Measurements from ENCODE around the gene SLC34A2. TPM values are rescaled to one million over a fixed set of nuclear protein-coding genes. Genes with fewer than 3 reads are reported as not detected.
"Not testable (repeated sequence)": the region's sequence is repeated elsewhere in the genome, so short reads cannot be mapped to it uniquely, and the experiment has no call there.

The SLC34A2 gene, protein sequence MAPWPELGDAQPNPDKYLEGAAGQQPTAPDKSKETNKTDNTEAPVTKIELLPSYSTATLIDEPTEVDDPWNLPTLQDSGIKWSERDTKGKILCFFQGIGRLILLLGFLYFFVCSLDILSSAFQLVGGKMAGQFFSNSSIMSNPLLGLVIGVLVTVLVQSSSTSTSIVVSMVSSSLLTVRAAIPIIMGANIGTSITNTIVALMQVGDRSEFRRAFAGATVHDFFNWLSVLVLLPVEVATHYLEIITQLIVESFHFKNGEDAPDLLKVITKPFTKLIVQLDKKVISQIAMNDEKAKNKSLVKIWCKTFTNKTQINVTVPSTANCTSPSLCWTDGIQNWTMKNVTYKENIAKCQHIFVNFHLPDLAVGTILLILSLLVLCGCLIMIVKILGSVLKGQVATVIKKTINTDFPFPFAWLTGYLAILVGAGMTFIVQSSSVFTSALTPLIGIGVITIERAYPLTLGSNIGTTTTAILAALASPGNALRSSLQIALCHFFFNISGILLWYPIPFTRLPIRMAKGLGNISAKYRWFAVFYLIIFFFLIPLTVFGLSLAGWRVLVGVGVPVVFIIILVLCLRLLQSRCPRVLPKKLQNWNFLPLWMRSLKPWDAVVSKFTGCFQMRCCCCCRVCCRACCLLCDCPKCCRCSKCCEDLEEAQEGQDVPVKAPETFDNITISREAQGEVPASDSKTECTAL
- 2.1 TPM for total RNA-seq (ENCODE audit: unreplicated experiment)
- long read RNA-seq, partial matches to known transcripts = 0 of 1 reads
- long read RNA-seq, other reads (novel, unspliced or antisense) = 1 of 1 reads

DNA sequence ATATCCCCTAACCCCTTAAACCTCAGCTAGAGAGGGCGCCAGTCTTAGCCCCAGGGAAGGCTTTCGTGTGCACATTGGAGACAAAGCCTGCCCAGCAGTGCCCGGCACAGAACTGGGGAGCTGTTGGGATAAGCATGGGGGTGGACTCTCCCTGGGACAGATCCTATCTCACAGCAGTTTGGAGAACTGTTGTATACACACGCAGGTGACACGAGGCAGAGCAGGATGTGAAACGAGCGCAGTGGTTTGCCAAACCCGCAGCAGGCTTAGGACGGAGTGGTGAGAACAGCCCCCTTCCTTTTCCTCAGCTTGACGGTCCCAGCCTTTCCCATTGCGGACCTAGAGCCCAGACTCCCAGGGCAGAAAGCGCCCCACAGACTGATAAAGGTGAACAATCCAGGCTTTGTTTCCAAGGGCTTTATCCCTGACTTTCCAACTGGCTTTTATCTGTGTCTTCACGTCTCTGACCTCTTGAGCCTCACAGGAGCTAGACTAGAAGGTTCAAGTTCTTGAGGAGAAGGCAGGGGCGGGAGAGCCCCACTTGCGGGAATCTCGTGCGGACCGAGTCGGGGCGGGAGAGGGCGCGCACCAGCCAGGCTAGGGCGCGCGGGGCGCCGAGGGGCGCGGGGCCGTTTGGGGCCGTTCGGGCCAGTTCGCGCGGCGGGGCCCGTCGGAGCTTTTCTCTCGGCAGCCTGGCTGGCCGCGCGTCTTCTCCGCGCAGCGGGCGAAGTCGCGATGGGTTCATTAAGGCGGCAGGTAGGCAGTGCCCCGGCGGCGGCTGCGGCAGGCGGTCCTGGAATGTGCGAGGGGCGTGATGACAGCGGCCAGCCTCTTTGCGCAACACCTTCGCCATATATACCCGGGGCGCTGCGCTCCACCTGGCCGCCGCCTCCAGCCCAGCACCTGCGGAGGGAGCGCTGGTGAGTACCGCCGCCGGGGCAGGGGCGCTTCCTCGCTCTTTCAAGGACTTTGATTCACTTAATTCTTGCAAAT is at the start of gene SLC34A2:
Gene SLC34A2 (plus strand): TSS at position 881 of the 993 bp plus-strand sequence. CDS start 6,650 bp downstream, outside the sequence.
- H3K27me3 Mint-ChIP-seq (ENCODE audit: unreplicated experiment) = peaks cover 18% of the 10 kb centered on the region
- H3K4me1 Mint-ChIP-seq (ENCODE audit: low read depth, unreplicated experiment) = peaks cover 3% of the 10 kb centered on the region
- no peak within 1 kb of the TSS for H3K27ac Mint-ChIP-seq (ENCODE audit: unreplicated experiment)
- DNase-seq = peak; percentile 30
- peak within 1 kb of the TSS; percentile 75 for H3K4me3 Mint-ChIP-seq (ENCODE audit: unreplicated experiment)
- H3K36me3 Mint-ChIP-seq (ENCODE audit: unreplicated experiment) = peaks cover 4% of the 10 kb centered on the region
- H3K9me3 Mint-ChIP-seq (ENCODE audit: unreplicated experiment) = peaks cover 2% of the 10 kb centered on the region
- TF ChIP-seq, protein P1, sequence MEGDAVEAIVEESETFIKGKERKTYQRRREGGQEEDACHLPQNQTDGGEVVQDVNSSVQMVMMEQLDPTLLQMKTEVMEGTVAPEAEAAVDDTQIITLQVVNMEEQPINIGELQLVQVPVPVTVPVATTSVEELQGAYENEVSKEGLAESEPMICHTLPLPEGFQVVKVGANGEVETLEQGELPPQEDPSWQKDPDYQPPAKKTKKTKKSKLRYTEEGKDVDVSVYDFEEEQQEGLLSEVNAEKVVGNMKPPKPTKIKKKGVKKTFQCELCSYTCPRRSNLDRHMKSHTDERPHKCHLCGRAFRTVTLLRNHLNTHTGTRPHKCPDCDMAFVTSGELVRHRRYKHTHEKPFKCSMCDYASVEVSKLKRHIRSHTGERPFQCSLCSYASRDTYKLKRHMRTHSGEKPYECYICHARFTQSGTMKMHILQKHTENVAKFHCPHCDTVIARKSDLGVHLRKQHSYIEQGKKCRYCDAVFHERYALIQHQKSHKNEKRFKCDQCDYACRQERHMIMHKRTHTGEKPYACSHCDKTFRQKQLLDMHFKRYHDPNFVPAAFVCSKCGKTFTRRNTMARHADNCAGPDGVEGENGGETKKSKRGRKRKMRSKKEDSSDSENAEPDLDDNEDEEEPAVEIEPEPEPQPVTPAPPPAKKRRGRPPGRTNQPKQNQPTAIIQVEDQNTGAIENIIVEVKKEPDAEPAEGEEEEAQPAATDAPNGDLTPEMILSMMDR (IDR thresholded peaks at IDR 0.05; ENCODE audit: partially characterized antibody, unreplicated experiment) = no peak

DNA sequence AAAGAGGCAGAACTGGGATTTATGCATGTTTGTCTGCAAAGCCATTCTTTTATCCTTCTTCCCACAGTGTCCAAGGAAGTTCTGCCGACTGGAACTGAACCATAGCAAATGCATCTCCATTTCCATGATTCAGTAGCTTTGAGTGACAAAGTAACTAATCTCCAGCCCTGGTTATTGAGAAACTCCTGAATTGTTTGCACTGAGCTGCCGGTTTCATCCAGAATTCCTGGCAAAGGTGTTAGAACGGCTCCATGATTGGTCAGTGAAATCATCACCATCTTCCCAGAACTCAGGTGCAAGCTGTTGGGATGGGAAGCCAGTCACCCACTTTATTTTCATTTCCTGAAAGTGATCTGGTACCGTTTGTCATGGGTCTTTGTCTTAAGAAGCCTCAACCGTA is 47.0 kb upstream of the SLC34A2 start:
- Mint-ChIP-seq H3K27me3 (ENCODE audit: unreplicated experiment) (peaks cover 11% of the 10 kb centered on the region), H3K9me3 (ENCODE audit: unreplicated experiment) (peaks cover 3% of the 10 kb centered on the region), H3K27ac (ENCODE audit: unreplicated experiment) (no peak overlapping the region), H3K36me3 (ENCODE audit: unreplicated experiment) (peaks cover 10% of the 10 kb centered on the region), H3K4me3 (ENCODE audit: unreplicated experiment) (no peak overlapping the region), H3K4me1 (ENCODE audit: low read depth, unreplicated experiment) (no peaks in the 10 kb centered on the region)
- DNase-seq = no peak
- TF ChIP-seq, protein P1 (IDR thresholded peaks at IDR 0.05; ENCODE audit: partially characterized antibody, unreplicated experiment) = no peak

DNA sequence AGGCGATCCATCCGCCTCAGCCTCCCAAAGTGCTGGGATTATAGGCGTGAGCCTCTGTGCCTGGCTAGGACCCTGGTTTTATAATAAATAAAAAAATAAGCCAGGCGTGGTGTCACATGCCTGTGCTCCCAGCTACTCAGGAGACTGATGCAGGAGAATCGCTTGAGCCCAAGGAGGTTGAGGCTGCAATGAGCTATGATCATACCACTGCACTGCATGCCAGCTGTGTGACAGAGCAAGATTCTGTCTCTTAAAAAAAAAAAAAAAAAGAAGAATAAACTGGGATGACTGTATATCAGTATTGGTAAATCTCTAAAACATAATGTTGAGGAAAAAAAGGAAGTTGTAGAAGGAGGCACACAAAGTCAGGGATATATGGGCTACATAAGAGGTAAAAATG is 45.7 kb upstream of the SLC34A2 start:
- no peak for DNase-seq
- Mint-ChIP-seq H3K27me3 (ENCODE audit: unreplicated experiment) (peaks cover 12% of the 10 kb centered on the region), H3K4me1 (ENCODE audit: low read depth, unreplicated experiment) (no peaks in the 10 kb centered on the region), H3K36me3 (ENCODE audit: unreplicated experiment) (peaks cover 7% of the 10 kb centered on the region), H3K27ac (ENCODE audit: unreplicated experiment) (no peak overlapping the region), H3K9me3 (ENCODE audit: unreplicated experiment) (peaks cover 2% of the 10 kb centered on the region), H3K4me3 (ENCODE audit: unreplicated experiment) (no peak overlapping the region)
- TF ChIP-seq, protein P1 (IDR thresholded peaks at IDR 0.05; ENCODE audit: partially characterized antibody, unreplicated experiment) = no peak

DNA sequence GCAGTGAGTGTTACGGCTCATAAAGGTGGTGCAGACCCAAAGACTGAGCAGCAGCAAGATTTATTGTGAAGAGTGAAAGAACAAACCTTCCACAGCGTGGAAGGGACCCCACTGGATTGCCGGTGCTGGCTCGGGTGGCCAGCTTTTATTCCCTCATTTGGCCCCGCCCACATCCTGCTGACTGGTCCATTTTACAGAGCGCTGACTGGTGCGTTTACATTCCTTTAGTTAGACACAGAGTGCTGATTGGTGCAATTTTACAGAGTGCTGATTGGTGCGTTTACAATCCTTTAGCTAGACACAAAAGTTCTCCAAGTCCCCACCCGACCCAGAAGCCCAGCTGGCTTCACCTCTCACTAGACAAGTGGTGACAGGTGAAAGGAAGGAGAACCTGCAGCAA is 42.0 kb upstream of the SLC34A2 start:
- not testable (repeated sequence) for DNase-seq; H3K4me1 Mint-ChIP-seq (ENCODE audit: low read depth, unreplicated experiment); H3K36me3 Mint-ChIP-seq (ENCODE audit: unreplicated experiment); H3K4me3 Mint-ChIP-seq (ENCODE audit: unreplicated experiment); H3K27ac Mint-ChIP-seq (ENCODE audit: unreplicated experiment); H3K9me3 Mint-ChIP-seq (ENCODE audit: unreplicated experiment); H3K27me3 Mint-ChIP-seq (ENCODE audit: unreplicated experiment)

DNA sequence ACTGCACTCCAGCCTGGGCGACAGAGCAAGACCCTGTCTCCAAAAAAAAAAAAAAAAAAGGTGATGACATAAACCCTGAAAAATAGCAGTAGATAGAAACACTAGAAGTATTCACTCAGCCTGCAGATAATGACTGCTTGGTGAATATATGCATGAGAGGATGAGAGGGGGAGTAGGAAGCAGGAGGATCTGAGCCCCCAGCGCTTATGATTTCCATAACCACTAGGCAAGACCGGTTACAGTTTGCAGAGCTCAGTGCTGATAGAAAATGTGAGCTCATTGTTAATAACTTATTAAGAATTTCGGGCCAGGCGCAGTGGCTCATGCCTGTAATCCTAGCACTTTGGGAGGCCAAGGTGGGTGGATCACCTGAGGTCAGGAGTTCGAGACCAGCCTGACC is 40.8 kb upstream of the SLC34A2 start:
- H3K9me3 Mint-ChIP-seq (ENCODE audit: unreplicated experiment) = peaks cover 1% of the 10 kb centered on the region
- peaks cover 10% of the 10 kb centered on the region for H3K27me3 Mint-ChIP-seq (ENCODE audit: unreplicated experiment)
- H3K4me3 Mint-ChIP-seq (ENCODE audit: unreplicated experiment) = no peak overlapping the region
- no peak for DNase-seq
- H3K36me3 Mint-ChIP-seq (ENCODE audit: unreplicated experiment) = peaks cover 5% of the 10 kb centered on the region
- no peaks in the 10 kb centered on the region for H3K4me1 Mint-ChIP-seq (ENCODE audit: low read depth, unreplicated experiment)
- no peak overlapping the region for H3K27ac Mint-ChIP-seq (ENCODE audit: unreplicated experiment)
- TF ChIP-seq, protein P1 (IDR thresholded peaks at IDR 0.05; ENCODE audit: partially characterized antibody, unreplicated experiment) = no peak

Data from glutamatergic neuron (in vitro differentiated cells).